Measurements from ENCODE around the gene CACNA2D1. TPM values are rescaled to one million over a fixed set of nuclear protein-coding genes. Genes with fewer than 3 reads are reported as not detected.

Gene CACNA2D1
- total and polyA plus RNA-seq, 9 of the 15 experiments (the other 6 are each of a cell fraction or from before 2014, with no cell fraction given) = 0.49 TPM; not detected in 8

DNA sequence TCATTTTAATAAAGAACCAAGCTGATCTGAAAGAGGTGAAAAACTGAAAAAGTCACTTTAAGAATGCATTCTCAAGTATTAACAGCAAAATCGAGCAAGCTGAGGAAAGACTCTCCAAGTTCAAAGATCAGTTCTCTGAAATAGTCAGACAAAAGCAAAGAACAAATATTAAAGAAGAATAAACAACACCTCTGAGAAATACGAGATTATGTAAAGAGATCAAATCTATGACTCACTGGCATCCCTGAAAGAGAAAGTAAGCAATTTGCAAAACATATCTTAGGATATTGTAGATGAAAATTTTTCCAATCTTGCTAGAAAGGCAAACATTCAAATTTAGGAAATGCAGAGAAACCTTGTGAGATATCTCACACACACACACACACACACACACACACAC is 535.4 kb downstream of the CACNA2D1 start (continued):
- TF ChIP-seq PHF8 (IDR thresholded peaks at IDR 0.05; ENCODE audit: borderline replicate concordance, low read length) (no peak), NRF1 (conservative IDR thresholded peaks at IDR 0.05 in 1 of 2, IDR thresholded peaks at IDR 0.05 in 1 of 2) (no peak), RBBP5 (IDR thresholded peaks at IDR 0.05; ENCODE audit: borderline replicate concordance, insufficient read depth, low read length, poor library complexity, severe bottlenecking) (no peak)

DNA sequence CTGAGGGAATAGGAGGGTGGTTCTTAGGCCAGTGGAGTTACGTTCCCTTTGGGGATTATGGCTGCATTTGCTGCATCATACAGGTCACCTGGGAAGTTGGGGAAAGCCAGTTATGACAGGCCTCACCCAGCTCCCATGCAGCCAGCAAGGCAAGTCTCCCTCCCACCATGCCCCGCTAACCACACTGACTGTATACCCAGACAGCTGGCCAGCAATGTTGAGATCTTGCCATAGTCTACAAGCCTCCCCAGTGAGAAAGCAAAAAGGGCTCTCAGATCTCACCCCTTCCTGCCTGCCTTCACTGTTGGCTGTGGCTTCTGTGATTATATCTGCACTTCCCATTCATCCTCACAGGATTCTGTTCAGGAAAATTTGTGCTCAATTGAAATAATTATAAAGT is 540.5 kb downstream of the CACNA2D1 start:
- no peaks in the 10 kb centered on the region for H3K9me3 ChIP-seq (replicated peaks; ENCODE audit: control insufficient read depth, insufficient read depth, low read depth, low read length)
- no peaks in the 10 kb centered on the region for H3K79me2 ChIP-seq (ENCODE audit: control insufficient read depth, insufficient read depth, low read length)
- FAIRE-seq = no peak
- H3K27me3 ChIP-seq (ENCODE audit: control insufficient read depth in 2 of 2, insufficient read depth in 2 of 2, low read length in 2 of 2) = no peaks in the 10 kb centered on the region
- BruUV-seq (replicated peaks) = no TSS peak
- no peak overlapping the region for H2AFZ ChIP-seq (ENCODE audit: low read depth, low read length)
- no peaks in the 10 kb centered on the region for H3K4me1 ChIP-seq (replicated peaks in 1 of 2; ENCODE audit: control insufficient read depth in 2 of 2, insufficient read depth in 2 of 2, low read length in 2 of 2)
- no peak overlapping the region for H3K4me2 ChIP-seq (ENCODE audit: insufficient read depth, low read length)
- H3K9ac ChIP-seq (ENCODE audit: insufficient read depth in 1 of 2, low read depth in 2 of 2, low read length in 2 of 2) = no peak overlapping the region
- H4K20me1 ChIP-seq (replicated peaks; ENCODE audit: control insufficient read depth, insufficient read depth, low read length) = no peaks in the 10 kb centered on the region
- in situ Hi-C loops (cut with MboI) (no loop called here), intact Hi-C loops (cut with micrococcal nuclease) (no loop called here)
- CTCF ChIA-PET (ENCODE audit: low intra/inter-chr PET ratio) = no interaction called here
- POLR2A ChIA-PET = no interaction called here
- no peak for DNase-seq (ENCODE audit: extremely low read depth in 1 of 4, low spot score in 3 of 4)
- no peak overlapping the region for H3K27ac ChIP-seq (ENCODE audit: extremely low read depth, low read depth, low read length)
- 0% methylated on average over 2 of the region's 2 CpGs for WGBS (ENCODE audit: insufficient coverage, low coverage, missing lambda C conversion rate)
- H3K9me1 ChIP-seq (ENCODE audit: control insufficient read depth, insufficient read depth, low read length) = no peaks in the 10 kb centered on the region
- H3K4me3 ChIP-seq = no peak overlapping the region
- no peak for ATAC-seq
- no peaks in the 10 kb centered on the region for H3K36me3 ChIP-seq (ENCODE audit: control insufficient read depth, insufficient read depth, low read length)
- TF ChIP-seq ZNF431 (CRISPR knock-in tag; IDR thresholded peaks at IDR 0.05) (no peak), CBX1 (IDR thresholded peaks at IDR 0.05; ENCODE audit: low read depth) (no peak), CCNT2 (IDR thresholded peaks at IDR 0.05; ENCODE audit: borderline replicate concordance, extremely low read depth, insufficient read length, low read depth, low read length) (no peak), ZNF586 (CRISPR knock-in tag; conservative IDR thresholded peaks at IDR 0.05) (no peak), KLF13 (tag; IDR thresholded peaks at IDR 0.05; ENCODE audit: borderline replicate concordance, low read depth) (no peak), ETS2 (tag; IDR thresholded peaks at IDR 0.05; ENCODE audit: borderline replicate concordance, poor library complexity, severe bottlenecking) (no peak), NCOA6 (IDR thresholded peaks at IDR 0.05) (no peak)
- TF ChIP-seq, protein P1, sequence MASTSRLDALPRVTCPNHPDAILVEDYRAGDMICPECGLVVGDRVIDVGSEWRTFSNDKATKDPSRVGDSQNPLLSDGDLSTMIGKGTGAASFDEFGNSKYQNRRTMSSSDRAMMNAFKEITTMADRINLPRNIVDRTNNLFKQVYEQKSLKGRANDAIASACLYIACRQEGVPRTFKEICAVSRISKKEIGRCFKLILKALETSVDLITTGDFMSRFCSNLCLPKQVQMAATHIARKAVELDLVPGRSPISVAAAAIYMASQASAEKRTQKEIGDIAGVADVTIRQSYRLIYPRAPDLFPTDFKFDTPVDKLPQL (IDR thresholded peaks at IDR 0.05; ENCODE audit: extremely low read depth, insufficient read length) = no peak
- TF ChIP-seq, protein P2, sequence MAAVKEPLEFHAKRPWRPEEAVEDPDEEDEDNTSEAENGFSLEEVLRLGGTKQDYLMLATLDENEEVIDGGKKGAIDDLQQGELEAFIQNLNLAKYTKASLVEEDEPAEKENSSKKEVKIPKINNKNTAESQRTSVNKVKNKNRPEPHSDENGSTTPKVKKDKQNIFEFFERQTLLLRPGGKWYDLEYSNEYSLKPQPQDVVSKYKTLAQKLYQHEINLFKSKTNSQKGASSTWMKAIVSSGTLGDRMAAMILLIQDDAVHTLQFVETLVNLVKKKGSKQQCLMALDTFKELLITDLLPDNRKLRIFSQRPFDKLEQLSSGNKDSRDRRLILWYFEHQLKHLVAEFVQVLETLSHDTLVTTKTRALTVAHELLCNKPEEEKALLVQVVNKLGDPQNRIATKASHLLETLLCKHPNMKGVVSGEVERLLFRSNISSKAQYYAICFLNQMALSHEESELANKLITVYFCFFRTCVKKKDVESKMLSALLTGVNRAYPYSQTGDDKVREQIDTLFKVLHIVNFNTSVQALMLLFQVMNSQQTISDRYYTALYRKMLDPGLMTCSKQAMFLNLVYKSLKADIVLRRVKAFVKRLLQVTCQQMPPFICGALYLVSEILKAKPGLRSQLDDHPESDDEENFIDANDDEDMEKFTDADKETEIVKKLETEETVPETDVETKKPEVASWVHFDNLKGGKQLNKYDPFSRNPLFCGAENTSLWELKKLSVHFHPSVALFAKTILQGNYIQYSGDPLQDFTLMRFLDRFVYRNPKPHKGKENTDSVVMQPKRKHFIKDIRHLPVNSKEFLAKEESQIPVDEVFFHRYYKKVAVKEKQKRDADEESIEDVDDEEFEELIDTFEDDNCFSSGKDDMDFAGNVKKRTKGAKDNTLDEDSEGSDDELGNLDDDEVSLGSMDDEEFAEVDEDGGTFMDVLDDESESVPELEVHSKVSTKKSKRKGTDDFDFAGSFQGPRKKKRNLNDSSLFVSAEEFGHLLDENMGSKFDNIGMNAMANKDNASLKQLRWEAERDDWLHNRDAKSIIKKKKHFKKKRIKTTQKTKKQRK (IDR thresholded peaks at IDR 0.05; ENCODE audit: borderline replicate concordance, low read depth, low read length) = no peak
- TF ChIP-seq, protein P3, sequence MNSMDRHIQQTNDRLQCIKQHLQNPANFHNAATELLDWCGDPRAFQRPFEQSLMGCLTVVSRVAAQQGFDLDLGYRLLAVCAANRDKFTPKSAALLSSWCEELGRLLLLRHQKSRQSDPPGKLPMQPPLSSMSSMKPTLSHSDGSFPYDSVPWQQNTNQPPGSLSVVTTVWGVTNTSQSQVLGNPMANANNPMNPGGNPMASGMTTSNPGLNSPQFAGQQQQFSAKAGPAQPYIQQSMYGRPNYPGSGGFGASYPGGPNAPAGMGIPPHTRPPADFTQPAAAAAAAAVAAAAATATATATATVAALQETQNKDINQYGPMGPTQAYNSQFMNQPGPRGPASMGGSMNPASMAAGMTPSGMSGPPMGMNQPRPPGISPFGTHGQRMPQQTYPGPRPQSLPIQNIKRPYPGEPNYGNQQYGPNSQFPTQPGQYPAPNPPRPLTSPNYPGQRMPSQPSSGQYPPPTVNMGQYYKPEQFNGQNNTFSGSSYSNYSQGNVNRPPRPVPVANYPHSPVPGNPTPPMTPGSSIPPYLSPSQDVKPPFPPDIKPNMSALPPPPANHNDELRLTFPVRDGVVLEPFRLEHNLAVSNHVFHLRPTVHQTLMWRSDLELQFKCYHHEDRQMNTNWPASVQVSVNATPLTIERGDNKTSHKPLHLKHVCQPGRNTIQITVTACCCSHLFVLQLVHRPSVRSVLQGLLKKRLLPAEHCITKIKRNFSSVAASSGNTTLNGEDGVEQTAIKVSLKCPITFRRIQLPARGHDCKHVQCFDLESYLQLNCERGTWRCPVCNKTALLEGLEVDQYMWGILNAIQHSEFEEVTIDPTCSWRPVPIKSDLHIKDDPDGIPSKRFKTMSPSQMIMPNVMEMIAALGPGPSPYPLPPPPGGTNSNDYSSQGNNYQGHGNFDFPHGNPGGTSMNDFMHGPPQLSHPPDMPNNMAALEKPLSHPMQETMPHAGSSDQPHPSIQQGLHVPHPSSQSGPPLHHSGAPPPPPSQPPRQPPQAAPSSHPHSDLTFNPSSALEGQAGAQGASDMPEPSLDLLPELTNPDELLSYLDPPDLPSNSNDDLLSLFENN (IDR thresholded peaks at IDR 0.05; ENCODE audit: low read depth in 2 of 2, low read length in 2 of 2) = no peak

All from K562 (cell line).